ENCODE measurements around the gene KBTBD13.

Gene KBTBD13

DNA sequence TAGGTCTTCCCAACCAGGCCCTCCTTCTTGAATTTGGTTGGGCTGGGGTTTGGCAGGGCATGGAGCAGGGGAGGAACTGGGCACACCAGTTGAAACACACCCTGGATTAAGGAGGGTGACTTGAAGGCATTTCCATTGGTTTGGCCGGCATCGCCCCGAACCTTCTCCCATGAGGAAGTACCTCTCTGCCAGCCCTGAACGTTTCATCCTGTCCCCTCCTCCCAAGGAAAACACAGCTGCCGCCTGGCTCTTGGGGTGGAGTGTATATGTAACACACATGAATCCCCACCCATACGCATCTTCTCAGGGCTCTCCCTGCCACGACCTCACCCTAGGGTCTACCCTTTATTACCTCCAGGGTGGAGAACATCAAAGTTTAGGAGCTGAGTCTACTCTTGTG, 23.9 kb downstream of the KBTBD13 start:
- no peak overlapping the region for H4K8ac ChIP-seq (ENCODE audit: low read length)
- no peaks in the 10 kb centered on the region for H3K27me3 ChIP-seq (ENCODE audit: control insufficient read depth in 1 of 2, insufficient read depth in 1 of 2, low read length in 2 of 2)
- H3K4me1 ChIP-seq (ENCODE audit: control insufficient read depth, insufficient read depth, low read depth, low read length) = peaks cover 22% of the 10 kb centered on the region
- DNase-seq = no peak
- H3K4ac ChIP-seq (ENCODE audit: low read depth in 1 of 2, low read length in 2 of 2) = no peak overlapping the region
- no peak overlapping the region for H2BK5ac ChIP-seq (ENCODE audit: low read depth, low read length, poor library complexity, severe bottlenecking)
- 88% methylated on average over 7 of the region's 7 CpGs for WGBS
- H3K14ac ChIP-seq (ENCODE audit: low read length in 2 of 2) = no peak overlapping the region
- H3K18ac ChIP-seq (ENCODE audit: low read depth in 1 of 2, low read length in 2 of 2) = no peak overlapping the region
- H2AK5ac ChIP-seq (ENCODE audit: low read length, severe bottlenecking) = no peak overlapping the region
- H4K91ac ChIP-seq (ENCODE audit: low read length) = no peak overlapping the region
- H2BK12ac ChIP-seq (ENCODE audit: low read length in 2 of 2) = no peak overlapping the region
- H3K4me3 ChIP-seq (ENCODE audit: insufficient read depth in 1 of 2, low read depth in 1 of 2, low read length in 2 of 2) = no peak overlapping the region
- peaks cover 44 to 76% of the 10 kb centered on the region in 2 experiments for H3K36me3 ChIP-seq (ENCODE audit: control insufficient read depth in 1 of 2, insufficient read depth in 2 of 2, low read depth in 1 of 2, low read length in 2 of 2)
- H3K9me3 ChIP-seq (ENCODE audit: control insufficient read depth, low read length) = no peaks in the 10 kb centered on the region
- H3K27ac ChIP-seq (ENCODE audit: low read length, poor library complexity, severe bottlenecking) = no peak overlapping the region
- no peak overlapping the region for H3K4me2 ChIP-seq (ENCODE audit: low read length, poor library complexity, severe bottlenecking)
- H3K79me1 ChIP-seq (replicated peaks; ENCODE audit: low read length, poor library complexity, severe bottlenecking) = no peaks in the 10 kb centered on the region
- H3K9ac ChIP-seq (ENCODE audit: low read length) = no peak overlapping the region
- H3K23ac ChIP-seq (ENCODE audit: low read length in 2 of 2) = no peak overlapping the region
- no peak overlapping the region for H2BK15ac ChIP-seq (ENCODE audit: low read depth, poor library complexity, severe bottlenecking)
- H2AFZ ChIP-seq (ENCODE audit: low read depth, low read length) = no peak overlapping the region
- no peak overlapping the region for H2BK120ac ChIP-seq (ENCODE audit: low read depth, low read length)

DNA sequence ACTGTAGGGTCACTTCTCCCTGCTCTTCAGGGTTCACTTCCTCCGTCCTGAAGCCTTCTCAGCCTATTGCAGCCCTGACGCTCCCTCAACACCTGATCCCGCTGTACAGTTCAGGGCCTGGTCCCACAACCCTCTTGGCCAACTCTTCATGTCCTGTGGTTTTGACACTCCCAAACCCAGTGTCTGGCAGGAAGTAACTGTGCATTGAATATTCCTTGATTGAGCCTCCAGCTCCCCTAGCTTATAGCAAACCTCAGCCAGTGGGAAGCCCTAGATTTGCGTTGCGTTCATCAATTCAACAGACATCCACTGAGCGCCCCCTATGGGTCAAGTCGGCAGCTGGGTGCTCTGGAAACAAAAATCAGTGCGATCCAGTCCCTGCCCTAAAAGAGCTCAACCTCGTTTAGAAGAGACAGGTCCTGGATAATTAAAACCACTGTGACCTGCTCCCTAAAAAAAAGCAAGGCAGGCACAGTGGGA, 24.9 kb downstream of the KBTBD13 start:
- no peak overlapping the region for H2AFZ ChIP-seq (ENCODE audit: low read depth, low read length)
- H3K27ac ChIP-seq (ENCODE audit: low read length, poor library complexity, severe bottlenecking) = no peak overlapping the region
- H4K91ac ChIP-seq (ENCODE audit: low read length) = no peak overlapping the region
- no peak overlapping the region for H3K4me3 ChIP-seq (ENCODE audit: insufficient read depth in 1 of 2, low read depth in 1 of 2, low read length in 2 of 2)
- no peaks in the 10 kb centered on the region for H3K9me3 ChIP-seq (ENCODE audit: control insufficient read depth, low read length)
- H2BK5ac ChIP-seq (ENCODE audit: low read depth, low read length, poor library complexity, severe bottlenecking) = no peak overlapping the region
- WGBS = 42% methylated on average over 9 of the region's 9 CpGs
- H3K36me3 ChIP-seq (ENCODE audit: control insufficient read depth in 1 of 2, insufficient read depth in 2 of 2, low read depth in 1 of 2, low read length in 2 of 2) = peaks cover 52 to 84% of the 10 kb centered on the region in 2 experiments
- H3K4me2 ChIP-seq (ENCODE audit: low read length, poor library complexity, severe bottlenecking) = peak overlapping the region; percentile 42
- no peak overlapping the region for H2BK12ac ChIP-seq (ENCODE audit: low read length in 2 of 2)
- peak overlapping the region in 1 of 2 experiments; percentile 13 for H3K18ac ChIP-seq (ENCODE audit: low read depth in 1 of 2, low read length in 2 of 2)
- DNase-seq = peak; percentile 70
- peaks cover 15% of the 10 kb centered on the region for H3K4me1 ChIP-seq (ENCODE audit: control insufficient read depth, insufficient read depth, low read depth, low read length)
- H3K9ac ChIP-seq (ENCODE audit: low read length) = no peak overlapping the region
- no peak overlapping the region for H3K14ac ChIP-seq (ENCODE audit: low read length in 2 of 2)
- H2AK5ac ChIP-seq (ENCODE audit: low read length, severe bottlenecking) = no peak overlapping the region
- H4K8ac ChIP-seq (ENCODE audit: low read length) = peak overlapping the region; percentile 80
- H3K27me3 ChIP-seq (ENCODE audit: control insufficient read depth in 1 of 2, insufficient read depth in 1 of 2, low read length in 2 of 2) = no peaks in the 10 kb centered on the region
- H3K79me1 ChIP-seq (replicated peaks; ENCODE audit: low read length, poor library complexity, severe bottlenecking) = no peaks in the 10 kb centered on the region
- H2BK120ac ChIP-seq (ENCODE audit: low read depth, low read length) = no peak overlapping the region
- no peak overlapping the region for H3K23ac ChIP-seq (ENCODE audit: low read length in 2 of 2)
- no peak overlapping the region for H2BK15ac ChIP-seq (ENCODE audit: low read depth, poor library complexity, severe bottlenecking)
- H3K4ac ChIP-seq (ENCODE audit: low read depth in 1 of 2, low read length in 2 of 2) = no peak overlapping the region

DNA sequence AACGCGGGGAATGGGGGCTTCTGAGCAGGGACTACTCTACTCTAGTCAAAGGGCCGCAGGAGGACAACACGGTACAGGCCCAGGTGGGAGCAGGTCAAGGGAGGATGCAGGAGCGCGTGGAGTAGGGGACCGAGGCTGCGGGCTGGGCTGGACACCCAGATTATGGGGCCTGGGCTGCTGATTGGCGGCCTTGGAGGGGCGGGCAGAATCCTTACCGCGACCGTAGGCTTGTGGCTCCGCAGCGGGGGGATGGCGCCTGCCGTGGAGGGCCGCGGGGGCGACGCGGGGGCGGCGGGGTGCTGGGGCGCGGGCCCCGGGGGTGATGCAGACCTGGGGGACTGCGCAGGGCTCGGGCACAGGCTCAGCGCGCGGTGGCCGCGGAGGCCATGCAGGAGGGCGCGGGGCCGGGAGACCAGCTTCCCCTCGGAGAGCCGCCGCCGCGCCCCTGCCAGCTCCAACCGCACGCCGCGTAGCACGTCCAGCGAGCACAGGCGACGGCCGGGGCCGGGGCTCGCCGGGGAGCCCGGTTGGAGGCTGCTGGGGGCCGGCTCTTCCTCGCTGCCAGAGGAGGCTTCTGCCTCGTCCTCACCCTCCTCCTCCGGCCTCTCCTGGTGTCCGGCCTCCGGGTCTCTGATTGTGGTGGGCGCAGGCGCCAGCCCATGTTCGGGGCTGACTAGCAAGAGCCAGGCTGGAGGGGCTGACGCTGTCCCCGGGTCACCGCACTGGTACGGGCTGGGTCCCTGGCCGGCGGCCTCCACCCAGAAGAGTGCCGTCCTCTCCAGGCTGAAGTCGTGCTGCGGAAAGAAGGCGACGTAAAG, 25.6 kb downstream of the KBTBD13 start:
- no peak overlapping the region for H3K4me3 ChIP-seq (ENCODE audit: insufficient read depth in 1 of 2, low read depth in 1 of 2, low read length in 2 of 2)
- DNase-seq = no peak
- no peak overlapping the region for H3K27ac ChIP-seq (ENCODE audit: low read length, poor library complexity, severe bottlenecking)
- peak overlapping the region in 1 of 2 experiments; percentile 13 for H3K18ac ChIP-seq (ENCODE audit: low read depth in 1 of 2, low read length in 2 of 2)
- H2AFZ ChIP-seq (ENCODE audit: low read depth, low read length) = no peak overlapping the region
- H3K4me1 ChIP-seq (ENCODE audit: control insufficient read depth, insufficient read depth, low read depth, low read length) = peaks cover 9% of the 10 kb centered on the region
- H4K91ac ChIP-seq (ENCODE audit: low read length) = no peak overlapping the region
- H2AK5ac ChIP-seq (ENCODE audit: low read length, severe bottlenecking) = no peak overlapping the region
- H3K36me3 ChIP-seq (ENCODE audit: control insufficient read depth in 1 of 2, insufficient read depth in 2 of 2, low read depth in 1 of 2, low read length in 2 of 2) = peaks cover 52 to 78% of the 10 kb centered on the region in 2 experiments
- peak overlapping the region; percentile 4 for H2BK120ac ChIP-seq (ENCODE audit: low read depth, low read length)
- no peak overlapping the region for H2BK5ac ChIP-seq (ENCODE audit: low read depth, low read length, poor library complexity, severe bottlenecking)
- no peaks in the 10 kb centered on the region for H3K9me3 ChIP-seq (ENCODE audit: control insufficient read depth, low read length)
- H2BK12ac ChIP-seq (ENCODE audit: low read length in 2 of 2) = no peak overlapping the region
- H3K23ac ChIP-seq (ENCODE audit: low read length in 2 of 2) = no peak overlapping the region
- no peak overlapping the region for H3K9ac ChIP-seq (ENCODE audit: low read length)
- no peak overlapping the region for H3K14ac ChIP-seq (ENCODE audit: low read length in 2 of 2)
- WGBS = 41% methylated on average over 64 of the region's 75 CpGs
- H3K4me2 ChIP-seq (ENCODE audit: low read length, poor library complexity, severe bottlenecking) = peak overlapping the region; percentile 42
- H3K27me3 ChIP-seq (ENCODE audit: control insufficient read depth in 1 of 2, insufficient read depth in 1 of 2, low read length in 2 of 2) = no peaks in the 10 kb centered on the region
- H2BK15ac ChIP-seq (ENCODE audit: low read depth, poor library complexity, severe bottlenecking) = no peak overlapping the region
- H4K8ac ChIP-seq (ENCODE audit: low read length) = peak overlapping the region; percentile 80
- no peak overlapping the region for H3K4ac ChIP-seq (ENCODE audit: low read depth in 1 of 2, low read length in 2 of 2)
- H3K79me1 ChIP-seq (replicated peaks; ENCODE audit: low read length, poor library complexity, severe bottlenecking) = no peaks in the 10 kb centered on the region

DNA sequence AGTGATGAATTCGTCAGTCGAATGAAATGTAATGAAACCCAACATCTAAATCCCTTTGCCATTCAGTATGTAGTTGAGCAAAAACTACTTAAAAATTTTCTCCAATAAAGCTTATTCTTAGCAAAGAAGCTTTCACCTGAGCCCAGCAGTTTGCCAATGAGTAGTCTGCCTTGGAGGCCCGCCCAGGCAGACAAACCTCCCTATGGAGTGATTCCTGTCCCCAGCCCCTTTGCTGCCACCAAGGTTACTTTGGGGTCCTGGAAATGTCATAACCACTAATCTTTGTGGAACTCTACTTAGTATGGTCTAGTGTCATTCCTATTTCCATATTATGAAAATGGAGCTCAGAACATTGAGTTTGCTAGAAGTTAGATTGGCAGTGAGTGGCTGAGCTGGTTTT, 26.4 kb downstream of the KBTBD13 start:
- Histone ChIP-seq H3K4me3 (ENCODE audit: insufficient read depth in 1 of 2, low read depth in 1 of 2, low read length in 2 of 2) (no peak overlapping the region), H3K9ac (ENCODE audit: low read length) (no peak overlapping the region), H2AK5ac (ENCODE audit: low read length, severe bottlenecking) (no peak overlapping the region), H3K14ac (ENCODE audit: low read length in 2 of 2) (no peak overlapping the region), H2BK5ac (ENCODE audit: low read depth, low read length, poor library complexity, severe bottlenecking) (no peak overlapping the region), H2BK120ac (ENCODE audit: low read depth, low read length) (no peak overlapping the region), H3K23ac (ENCODE audit: low read length in 2 of 2) (no peak overlapping the region), H2AFZ (ENCODE audit: low read depth, low read length) (no peak overlapping the region), H3K79me1 (replicated peaks; ENCODE audit: low read length, poor library complexity, severe bottlenecking) (no peaks in the 10 kb centered on the region), H3K27me3 (ENCODE audit: control insufficient read depth in 1 of 2, insufficient read depth in 1 of 2, low read length in 2 of 2) (no peaks in the 10 kb centered on the region), H4K91ac (ENCODE audit: low read length) (no peak overlapping the region), H4K8ac (ENCODE audit: low read length) (no peak overlapping the region), H3K36me3 (ENCODE audit: control insufficient read depth in 1 of 2, insufficient read depth in 2 of 2, low read depth in 1 of 2, low read length in 2 of 2) (peaks cover 47 to 72% of the 10 kb centered on the region in 2 experiments), H3K9me3 (ENCODE audit: control insufficient read depth, low read length) (no peaks in the 10 kb centered on the region), H2BK15ac (ENCODE audit: low read depth, poor library complexity, severe bottlenecking) (no peak overlapping the region), H3K27ac (ENCODE audit: low read length, poor library complexity, severe bottlenecking) (no peak overlapping the region), H3K4ac (ENCODE audit: low read depth in 1 of 2, low read length in 2 of 2) (no peak overlapping the region), H2BK12ac (ENCODE audit: low read length in 2 of 2) (no peak overlapping the region), H3K4me2 (ENCODE audit: low read length, poor library complexity, severe bottlenecking) (no peak overlapping the region), H3K18ac (ENCODE audit: low read depth in 1 of 2, low read length in 2 of 2) (no peak overlapping the region), H3K4me1 (ENCODE audit: control insufficient read depth, insufficient read depth, low read depth, low read length) (peaks cover 6% of the 10 kb centered on the region)
- 96% methylated on average over 3 of the region's 3 CpGs for WGBS
- DNase-seq = no peak
